Cardiac muscle cell (in vitro differentiated cells and primary cell): Measurements from ENCODE around the gene KIFC3. TPM values are rescaled to one million over a fixed set of nuclear protein-coding genes. Genes with fewer than 3 reads are reported as not detected.

Source experiments
- DNase-seq, 2 donors: peaks; one replicate each; pipeline versions ENCODE4 v3.0.0 to v3.0.0-alpha.2; 2010 to 2017; ENCODE audit warnings: low read depth in 1 of 2, low spot score in 1 of 2
- H3K27ac ChIP-seq: fragments of 200-600 bp; sonication (generic); 2 replicates; pipeline ENCODE4 v1.5.1; 2016
- H3K27me3 ChIP-seq: fragments of 200-600 bp; sonication (generic); 2 replicates; pipeline ENCODE4 v1.6.0; 2016; ENCODE audit warnings: control low read depth
- H3K36me3 ChIP-seq: fragments of 200-600 bp; sonication (generic); 2 replicates; pipeline ENCODE4 v1.5.1; 2016; ENCODE audit warnings: control low read depth
- H3K4me1 ChIP-seq: fragments of 200-600 bp; sonication (generic); 2 replicates; pipeline ENCODE4 v1.8.1; 2017; ENCODE audit warnings: low read depth, mild to moderate bottlenecking, mixed run types
- H3K4me3 ChIP-seq: fragments of 200-600 bp; sonication (generic); 2 replicates; pipeline ENCODE4 v1.5.1; 2016; ENCODE audit warnings: mild to moderate bottlenecking
- H3K9me3 ChIP-seq: fragments of 200-600 bp; sonication (generic); 2 replicates; pipeline ENCODE4 v1.5.1; 2017; ENCODE audit warnings: low read depth, mild to moderate bottlenecking, control low read depth
- polyA plus RNA-seq: library from polyadenylated mRNA; unstranded; fragments of >200 nt; fragmentation: Nextera tagmentation; extraction: Ambion mirVana; gene quantifications from 2 replicates; pipeline ENCODE4 v1.2.1, GENCODE V29; 2016
- total RNA-seq: library from RNA; depleted of rRNA; stranded (reverse); fragments of >200 nt; gene quantifications from 2 replicates; pipeline ENCODE4 v1.2.3, GENCODE V29; 2016
- TF ChIP-seq, protein P1 (sequence below): IDR thresholded peaks from 2 replicates; pipeline ENCODE4 v1.5.1; 2012; ENCODE audit warnings: low read depth, mild to moderate bottlenecking, low read length

The KIFC3 gene
- total and polyA plus RNA-seq, 2 experiments from 2014 or later: 24.8 to 50.1 TPM

DNA sequence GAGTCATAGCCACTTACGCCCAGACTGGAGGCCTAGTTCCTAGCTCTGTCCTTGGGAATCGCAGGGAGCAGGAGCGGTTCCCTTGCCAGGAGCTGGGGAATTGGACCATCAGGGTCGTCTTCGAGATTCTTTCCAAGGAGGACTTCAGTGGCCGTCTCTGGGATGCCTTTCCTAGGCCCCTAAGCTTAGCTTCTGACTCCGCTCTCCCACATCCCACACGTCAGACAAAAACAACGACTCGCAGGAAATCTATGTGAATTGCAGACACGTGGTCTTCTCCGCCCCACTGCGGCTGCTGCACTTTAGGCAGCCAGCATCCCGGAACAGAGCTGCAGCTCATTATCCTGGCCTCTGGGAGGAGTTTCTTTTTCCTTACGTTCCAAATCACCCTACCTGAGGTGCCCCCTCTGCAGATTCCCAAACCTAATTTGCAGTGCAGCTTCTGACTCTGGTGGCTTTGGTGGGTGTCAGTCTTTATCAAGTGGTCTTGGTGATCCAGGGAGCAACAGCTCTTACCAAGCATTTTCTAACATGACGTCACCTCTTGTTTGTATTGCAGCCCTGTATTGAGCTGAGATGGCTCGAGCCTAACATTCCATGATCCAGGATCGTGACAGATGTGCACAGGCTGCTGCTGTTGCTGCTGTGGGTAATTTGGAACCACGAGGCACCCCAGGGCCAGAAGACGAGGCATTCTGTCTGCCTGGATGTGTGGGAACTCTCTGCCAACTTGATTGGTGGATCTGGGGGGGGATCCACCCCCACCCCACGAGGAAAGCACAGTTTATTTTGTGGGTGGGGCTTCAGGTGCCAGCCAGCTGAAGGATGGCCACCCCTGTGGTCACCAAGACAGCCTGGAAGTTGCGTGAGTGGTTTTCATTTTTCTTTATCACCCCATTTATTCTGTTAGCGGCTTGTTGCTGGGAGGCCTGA is 65.6 kb downstream of the KIFC3 start:
- TF ChIP-seq, protein P1, sequence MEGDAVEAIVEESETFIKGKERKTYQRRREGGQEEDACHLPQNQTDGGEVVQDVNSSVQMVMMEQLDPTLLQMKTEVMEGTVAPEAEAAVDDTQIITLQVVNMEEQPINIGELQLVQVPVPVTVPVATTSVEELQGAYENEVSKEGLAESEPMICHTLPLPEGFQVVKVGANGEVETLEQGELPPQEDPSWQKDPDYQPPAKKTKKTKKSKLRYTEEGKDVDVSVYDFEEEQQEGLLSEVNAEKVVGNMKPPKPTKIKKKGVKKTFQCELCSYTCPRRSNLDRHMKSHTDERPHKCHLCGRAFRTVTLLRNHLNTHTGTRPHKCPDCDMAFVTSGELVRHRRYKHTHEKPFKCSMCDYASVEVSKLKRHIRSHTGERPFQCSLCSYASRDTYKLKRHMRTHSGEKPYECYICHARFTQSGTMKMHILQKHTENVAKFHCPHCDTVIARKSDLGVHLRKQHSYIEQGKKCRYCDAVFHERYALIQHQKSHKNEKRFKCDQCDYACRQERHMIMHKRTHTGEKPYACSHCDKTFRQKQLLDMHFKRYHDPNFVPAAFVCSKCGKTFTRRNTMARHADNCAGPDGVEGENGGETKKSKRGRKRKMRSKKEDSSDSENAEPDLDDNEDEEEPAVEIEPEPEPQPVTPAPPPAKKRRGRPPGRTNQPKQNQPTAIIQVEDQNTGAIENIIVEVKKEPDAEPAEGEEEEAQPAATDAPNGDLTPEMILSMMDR: peak; percentile 9
- Histone ChIP-seq H3K9me3 (no peaks in the 10 kb centered on the region), H3K4me3 (peak overlapping the region; percentile 74), H3K36me3 (no peaks in the 10 kb centered on the region), H3K27ac (peak overlapping the region; percentile 6), H3K27me3 (no peaks in the 10 kb centered on the region), H3K4me1 (peaks cover 6% of the 10 kb centered on the region)
- peak; percentile 20 to 82 for DNase-seq

DNA sequence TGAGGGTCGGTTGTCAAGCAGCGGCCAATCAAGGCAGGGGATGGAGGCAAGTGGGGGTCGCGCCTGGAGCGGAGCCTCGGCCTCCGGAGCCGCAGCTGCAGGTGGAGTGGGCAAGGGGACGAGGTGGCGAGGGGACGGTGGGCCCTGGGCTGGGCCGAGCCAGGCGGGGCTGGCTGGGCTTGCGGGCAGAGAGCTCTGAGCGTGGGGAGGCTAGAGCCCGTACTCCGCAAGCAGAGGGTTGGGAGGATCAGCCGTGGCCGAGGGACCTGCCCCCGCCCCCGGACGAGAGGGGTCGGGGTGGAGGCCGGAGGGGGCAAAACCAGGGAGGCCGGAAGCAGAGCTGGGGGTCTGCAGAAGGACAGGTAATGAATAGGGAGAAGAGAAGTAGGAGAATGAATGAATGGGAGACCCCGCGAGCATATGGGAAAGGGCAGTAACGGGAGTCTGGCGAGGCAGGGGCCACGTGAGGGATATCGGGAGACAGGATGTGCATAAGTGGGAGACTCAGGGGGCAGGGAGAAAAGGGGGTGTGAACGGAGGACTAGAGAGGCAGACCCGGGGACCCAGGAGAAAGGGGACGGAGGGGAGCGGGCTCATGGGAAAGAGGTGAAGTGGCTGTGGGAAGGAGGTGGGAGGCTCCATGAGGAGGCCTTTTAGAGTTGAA is 66.4 kb downstream of the KIFC3 start, which contains the start of gene KATNB1:
KATNB1 (plus strand) TSS at position 16 of the 664 bp plus-strand sequence. CDS start 1,474 bp downstream, outside the sequence.
- no peaks in the 10 kb centered on the region for H3K27me3 ChIP-seq
- H3K27ac ChIP-seq: peak within 1 kb of the TSS; percentile 93
- peaks cover 6% of the 10 kb centered on the region for H3K4me1 ChIP-seq
- DNase-seq: peak in 1 of 2 donors; percentile 22
- peak within 1 kb of the TSS; percentile 74 for H3K4me3 ChIP-seq
- no peaks in the 10 kb centered on the region for H3K9me3 ChIP-seq
- H3K36me3 ChIP-seq: no peaks in the 10 kb centered on the region
- TF ChIP-seq, protein P1: no peak

DNA sequence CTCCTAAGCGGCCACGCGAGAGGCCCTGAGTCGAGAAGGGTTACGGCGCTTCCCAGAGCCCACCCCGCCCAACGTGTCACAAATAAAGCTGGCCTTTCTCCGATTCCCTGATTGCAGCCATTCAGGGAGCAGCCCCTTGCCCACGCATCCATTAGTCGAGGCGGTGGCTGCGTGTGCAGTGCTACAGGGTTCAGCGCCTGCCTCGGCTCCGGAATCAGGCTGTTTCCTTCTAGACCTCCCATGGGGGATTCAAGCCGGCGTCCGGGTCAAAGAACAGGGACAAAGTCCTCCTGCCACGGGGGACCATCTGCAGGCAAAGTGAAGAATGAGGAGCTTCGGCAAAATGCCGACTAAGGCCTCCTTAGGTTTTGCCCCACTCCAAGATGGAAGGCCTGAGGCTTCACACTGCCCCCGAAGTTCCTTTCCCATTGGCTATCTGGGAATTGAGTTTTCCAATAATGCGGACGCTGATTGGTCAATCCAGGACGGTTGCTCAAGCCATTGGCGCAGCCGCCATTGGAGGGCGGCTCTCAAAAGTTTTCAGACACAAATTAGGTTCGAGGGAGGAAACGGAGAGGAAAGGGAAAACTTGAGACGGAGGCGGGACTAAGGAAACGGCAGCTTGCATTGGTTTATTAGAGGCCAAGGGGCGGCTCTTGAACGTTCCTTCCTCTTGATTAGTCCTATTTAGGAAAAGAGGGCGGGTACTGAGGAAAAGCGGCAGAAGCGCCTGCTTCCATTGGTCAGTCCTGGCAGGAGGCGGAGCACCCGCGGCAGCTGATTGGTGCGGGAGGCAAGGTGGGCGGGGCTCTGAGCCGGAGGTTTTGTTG is 67.2 kb downstream of the KIFC3 start:
- no peaks in the 10 kb centered on the region for H3K9me3 ChIP-seq
- DNase-seq: peak; percentile 100
- H3K36me3 ChIP-seq: no peaks in the 10 kb centered on the region
- H3K27ac ChIP-seq: peak overlapping the region; percentile 93
- TF ChIP-seq, protein P1: no peak
- H3K4me3 ChIP-seq: peak overlapping the region; percentile 74
- no peaks in the 10 kb centered on the region for H3K27me3 ChIP-seq
- H3K4me1 ChIP-seq: peaks cover 6% of the 10 kb centered on the region

DNA sequence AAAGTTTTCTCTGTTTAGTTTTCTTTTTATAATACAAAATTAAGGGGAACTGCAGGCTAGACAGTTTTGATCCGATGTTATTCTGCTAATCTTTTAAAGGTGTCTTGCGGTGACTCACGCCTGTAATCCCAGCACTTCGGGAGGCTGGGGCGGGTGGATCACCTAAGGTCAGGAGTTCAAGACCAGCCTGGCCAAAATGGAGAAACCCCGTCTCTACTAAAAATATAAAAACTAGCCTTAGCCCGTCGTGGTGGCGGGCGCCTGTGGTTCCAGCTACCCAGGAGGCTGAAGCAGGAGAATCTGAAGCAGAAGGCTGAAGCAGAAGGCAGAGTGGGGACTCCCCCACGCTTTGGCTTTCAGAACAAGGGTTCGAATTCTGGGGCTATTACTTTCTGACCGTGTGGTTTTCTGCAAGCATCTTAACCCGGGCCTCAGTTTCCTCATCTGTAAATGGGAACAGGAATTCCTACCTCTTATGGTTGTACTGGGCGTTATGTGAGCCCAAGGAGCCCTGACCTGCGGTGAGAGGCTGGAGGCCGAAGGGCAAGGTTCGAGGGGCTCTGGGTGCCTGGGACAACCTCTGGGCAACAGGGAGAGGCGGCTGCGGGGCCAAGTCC is 67.9 kb downstream of the KIFC3 start:
- TF ChIP-seq, protein P1: no peak
- H3K36me3 ChIP-seq: no peaks in the 10 kb centered on the region
- H3K27ac ChIP-seq: peak overlapping the region; percentile 93
- no peak for DNase-seq
- H3K4me3 ChIP-seq: peak overlapping the region; percentile 51
- no peaks in the 10 kb centered on the region for H3K9me3 ChIP-seq
- H3K4me1 ChIP-seq: peaks cover 6% of the 10 kb centered on the region
- no peaks in the 10 kb centered on the region for H3K27me3 ChIP-seq

DNA sequence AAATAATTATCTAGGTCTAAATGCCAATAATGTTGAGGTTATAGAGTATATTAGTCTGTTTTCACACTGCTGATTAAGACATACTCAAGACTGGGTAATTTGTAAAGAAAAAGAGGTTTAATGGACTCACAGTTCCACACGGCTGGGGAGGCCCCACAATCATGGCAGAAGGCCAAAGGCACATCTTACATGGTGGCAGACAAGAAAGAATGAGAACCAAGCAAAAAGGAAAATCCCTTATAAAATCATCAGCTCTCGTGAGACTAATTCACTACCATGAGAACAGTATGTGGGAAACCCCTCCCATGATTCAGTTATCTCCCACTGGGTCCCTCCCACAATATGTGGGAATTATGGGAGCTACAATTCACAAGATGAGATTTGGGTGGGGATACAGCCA is 69.6 kb downstream of the KIFC3 start:
- Histone ChIP-seq H3K27ac (no peak overlapping the region), H3K4me3 (no peak overlapping the region), H3K36me3 (no peaks in the 10 kb centered on the region), H3K27me3 (no peaks in the 10 kb centered on the region), H3K4me1 (peaks cover 6% of the 10 kb centered on the region), H3K9me3 (no peaks in the 10 kb centered on the region)
- DNase-seq: no peak
- TF ChIP-seq, protein P1: no peak
